MG63 (cell line): ENCODE measurements around the gene NOS2. TPM values are rescaled to one million over a fixed set of nuclear protein-coding genes. Genes with fewer than 3 reads are reported as not detected.
"Not testable (repeated sequence)": the region's sequence is repeated elsewhere in the genome, so short reads cannot be mapped to it uniquely, and the experiment has no call there.

ENCODE experiments used
- DNase-seq: peaks from one replicate; pipeline ENCODE4 v3.0.0-alpha.2; 2020
- H3K27me3 ChIP-seq: fragments of 250-450 bp; sonication (Bioruptor Pico); 2 replicates; pipeline ENCODE4 v1.5.1; 2020; ENCODE audit warnings: mild to moderate bottlenecking, moderate library complexity
- H3K36me3 ChIP-seq: fragments of 250-450 bp; sonication (Bioruptor Pico); 2 replicates; pipeline ENCODE4 v1.5.1; 2020; ENCODE audit warnings: mild to moderate bottlenecking, moderate library complexity
- H3K4me3 ChIP-seq: fragments of 250-450 bp; sonication (Bioruptor Pico); 2 replicates; pipeline ENCODE4 v1.5.1; 2020; ENCODE audit warnings: mild to moderate bottlenecking, moderate library complexity
- H3K9me3 ChIP-seq: fragments of 250-450 bp; sonication (Bioruptor Pico); 2 replicates; pipeline ENCODE4 v1.5.1; 2020; ENCODE audit warnings: mild to moderate bottlenecking, moderate library complexity
- total RNA-seq: library from RNA; depleted of rRNA; stranded (reverse); fragments of >200 nt; shearing (Covaris generic); gene quantifications from 2 replicates; pipeline ENCODE4 v1.2.3, GENCODE V29; 2014; ENCODE audit warnings: low replicate concordance

NOS2 gene
- total RNA-seq, 1 experiment from 2014 or later = not detected

- no peak overlapping the region for H3K4me3 ChIP-seq
- DNase-seq = no peak
- no peaks in the 10 kb centered on the region for H3K36me3 ChIP-seq
- no peaks in the 10 kb centered on the region for H3K9me3 ChIP-seq
- no peaks in the 10 kb centered on the region for H3K27me3 ChIP-seq
These were observed 28.7 kb downstream of the NOS2 start for GRCh38 chr17:27771586-27771985.

GRCh38 chr17:27770877-27771276, 29.5 kb downstream of the NOS2 start:
- H3K9me3 ChIP-seq = no peaks in the 10 kb centered on the region
- H3K36me3 ChIP-seq = no peaks in the 10 kb centered on the region
- no peaks in the 10 kb centered on the region for H3K27me3 ChIP-seq
- H3K4me3 ChIP-seq = no peak overlapping the region
- no peak for DNase-seq

- Histone ChIP-seq H3K4me3 (no peak overlapping the region), H3K9me3 (no peaks in the 10 kb centered on the region), H3K27me3 (no peaks in the 10 kb centered on the region), H3K36me3 (no peaks in the 10 kb centered on the region)
- DNase-seq = no peak
These were observed 31.4 kb downstream of the NOS2 start for GRCh38 chr17:27768858-27769410.

- no peaks in the 10 kb centered on the region for H3K9me3 ChIP-seq
- no peaks in the 10 kb centered on the region for H3K27me3 ChIP-seq
- DNase-seq = no peak
- no peak overlapping the region for H3K4me3 ChIP-seq
- H3K36me3 ChIP-seq = no peaks in the 10 kb centered on the region
These were observed 33.9 kb downstream of the NOS2 start for GRCh38 chr17:27766438-27766837.

GRCh38 chr17:27765353-27765752, 35.0 kb downstream of the NOS2 start:
- no peaks in the 10 kb centered on the region for H3K27me3 ChIP-seq
- H3K36me3 ChIP-seq = no peaks in the 10 kb centered on the region
- no peaks in the 10 kb centered on the region for H3K9me3 ChIP-seq
- no peak for DNase-seq
- no peak overlapping the region for H3K4me3 ChIP-seq

- Histone ChIP-seq H3K36me3 (no peaks in the 10 kb centered on the region), H3K9me3 (no peaks in the 10 kb centered on the region), H3K4me3 (no peak overlapping the region), H3K27me3 (no peaks in the 10 kb centered on the region)
- DNase-seq = no peak
These were observed 35.7 kb downstream of the NOS2 start for GRCh38 chr17:27764589-27764988.

GRCh38 chr17:27762527-27763305, 37.6 kb downstream of the NOS2 start:
- Histone ChIP-seq H3K9me3 (no peaks in the 10 kb centered on the region), H3K36me3 (no peaks in the 10 kb centered on the region), H3K27me3 (no peaks in the 10 kb centered on the region), H3K4me3 (no peak overlapping the region)
- DNase-seq = peak; percentile 13

- H3K9me3 ChIP-seq, H3K27me3 ChIP-seq, H3K4me3 ChIP-seq, DNase-seq, H3K36me3 ChIP-seq: not testable (repeated sequence)
These were observed 39.4 kb downstream of the NOS2 start for GRCh38 chr17:27760931-27761330.

GRCh38 chr17:27760069-27760885, 40.1 kb downstream of the NOS2 start:
- Histone ChIP-seq H3K4me3 (no peak overlapping the region), H3K9me3 (no peaks in the 10 kb centered on the region), H3K27me3 (no peaks in the 10 kb centered on the region), H3K36me3 (no peaks in the 10 kb centered on the region)
- DNase-seq = peak; percentile 49

GRCh38 chr17:27759528-27759927, 40.8 kb downstream of the NOS2 start:
- Histone ChIP-seq H3K9me3 (no peaks in the 10 kb centered on the region), H3K4me3 (no peak overlapping the region), H3K27me3 (no peaks in the 10 kb centered on the region), H3K36me3 (no peaks in the 10 kb centered on the region)
- no peak for DNase-seq

- peak; percentile 35 for DNase-seq
- Histone ChIP-seq H3K9me3 (no peaks in the 10 kb centered on the region), H3K4me3 (no peak overlapping the region), H3K27me3 (no peaks in the 10 kb centered on the region), H3K36me3 (no peaks in the 10 kb centered on the region)
These were observed 43.6 kb downstream of the NOS2 start for GRCh38 chr17:27756467-27757371.

GRCh38 chr17:27755706-27756466, 44.4 kb downstream of the NOS2 start:
- Histone ChIP-seq H3K36me3 (no peaks in the 10 kb centered on the region), H3K4me3 (no peak overlapping the region), H3K27me3 (no peaks in the 10 kb centered on the region), H3K9me3 (no peaks in the 10 kb centered on the region)
- no peak for DNase-seq

- Histone ChIP-seq H3K4me3 (no peak overlapping the region), H3K36me3 (no peaks in the 10 kb centered on the region), H3K27me3 (no peaks in the 10 kb centered on the region), H3K9me3 (no peaks in the 10 kb centered on the region)
- no peak for DNase-seq
These were observed 45.8 kb downstream of the NOS2 start for GRCh38 chr17:27754549-27754948.

GRCh38 chr17:27753726-27754125, 46.6 kb downstream of the NOS2 start:
- H3K9me3 ChIP-seq, H3K27me3 ChIP-seq, DNase-seq, H3K36me3 ChIP-seq, H3K4me3 ChIP-seq: not testable (repeated sequence)

GRCh38 chr17:27752831-27753619, 47.3 kb downstream of the NOS2 start:
- DNase-seq, H3K27me3 ChIP-seq, H3K36me3 ChIP-seq, H3K4me3 ChIP-seq, H3K9me3 ChIP-seq: not testable (repeated sequence)
